Measurements from ENCODE around the gene TMEM120B. TPM values are rescaled to one million over a fixed set of nuclear protein-coding genes. Genes with fewer than 3 reads are reported as not detected.
A peak's percentile ranks its signal among the peaks of the same experiment; 100 is the strongest.

Gene TMEM120B
- total RNA-seq, 4 donors from 2014 or later, result 1.9 to 19.9 (median 4.5) TPM

DNA sequence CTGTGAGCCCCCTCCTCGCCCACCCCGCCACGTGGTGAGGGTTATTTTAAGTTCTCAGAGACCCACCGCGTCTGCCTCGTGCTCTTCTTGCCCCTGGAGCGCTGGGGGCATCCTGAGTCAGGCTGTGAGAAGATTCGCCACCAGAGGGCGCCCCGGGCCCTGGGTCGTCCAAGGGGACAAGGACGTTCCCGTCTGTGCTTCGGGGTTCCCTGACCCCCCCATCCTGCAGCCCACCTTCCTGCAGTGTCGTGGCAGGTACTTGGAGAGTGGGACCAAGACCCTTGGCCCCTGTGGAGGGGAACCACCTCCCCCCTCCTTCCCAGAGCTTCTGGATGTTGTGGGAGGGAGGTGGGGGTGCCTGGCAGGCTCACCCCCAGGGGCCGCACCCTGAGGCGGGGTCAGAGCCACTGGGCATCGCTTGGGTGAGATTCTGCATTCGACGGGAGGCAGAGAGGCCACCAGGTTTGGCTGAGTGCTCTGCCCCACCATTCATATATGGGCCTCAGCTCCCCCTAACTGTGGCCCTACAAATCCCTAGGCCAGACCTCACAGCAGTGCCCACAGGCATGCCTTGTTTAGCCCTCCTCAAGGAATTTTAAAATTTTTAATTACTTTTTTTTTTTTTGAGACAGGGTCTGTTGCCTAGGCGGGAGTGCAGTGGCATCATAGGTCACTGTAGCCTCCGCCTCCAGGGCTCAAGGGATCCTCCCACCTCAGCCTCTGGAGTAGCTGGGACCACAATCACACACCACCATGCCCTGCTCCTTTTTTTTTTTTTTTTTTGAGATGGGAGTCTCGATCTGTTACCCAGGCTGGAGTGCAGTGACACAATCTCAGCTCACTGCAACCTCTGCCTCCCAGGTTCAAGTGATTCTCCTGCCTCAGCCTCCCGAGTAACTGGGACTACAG, 63.9 kb downstream of the TMEM120B start:
- intact Hi-C loops (cut with DNase I; ENCODE audit: low total_unique reads) (no loop called here), in situ Hi-C loops (cut with MboI; ENCODE audit: low pct_ligation_motif_present in 1 of 4, low pct_unique_long_range_greater_than_20kb in 1 of 4, low sequenced_read_pairs in 3 of 4) (loop anchor here in 1 of 4 donors (10.0 kb wide), 1 partner anchor 72 kb away; no protein-coding TSS in a partner anchor)
- Histone ChIP-seq H3K36me3 (no peaks in the 10 kb centered on the region), H3K4me3 (no peak overlapping the region), H3K27me3 (no peaks in the 10 kb centered on the region), H3K27ac (peak overlapping the region in 1 of 4 donors; percentile 9), H3K4me1 (peaks cover 3 to 17% (median 7%) of the 10 kb centered on the region in 4 donors), H3K9me3 (no peaks in the 10 kb centered on the region)
- DNase-seq, result peak; percentile 89
- 34% methylated on average over 12 of the region's 24 CpGs; no CpG with 5 or more reads in 1 of the 2 donors for WGBS, 2 donors (ENCODE audit: low coverage in 1 of 2)
- TF ChIP-seq POLR2AphosphoS5 (IDR thresholded peaks at IDR 0.05) (no peak), EP300 (IDR thresholded peaks at IDR 0.05; ENCODE audit: low read depth) (no peak), POLR2A (IDR thresholded peaks at IDR 0.05) (no peak), CTCF (IDR thresholded peaks at IDR 0.05) (peak; percentile 90 to 94 (median 92))

DNA sequence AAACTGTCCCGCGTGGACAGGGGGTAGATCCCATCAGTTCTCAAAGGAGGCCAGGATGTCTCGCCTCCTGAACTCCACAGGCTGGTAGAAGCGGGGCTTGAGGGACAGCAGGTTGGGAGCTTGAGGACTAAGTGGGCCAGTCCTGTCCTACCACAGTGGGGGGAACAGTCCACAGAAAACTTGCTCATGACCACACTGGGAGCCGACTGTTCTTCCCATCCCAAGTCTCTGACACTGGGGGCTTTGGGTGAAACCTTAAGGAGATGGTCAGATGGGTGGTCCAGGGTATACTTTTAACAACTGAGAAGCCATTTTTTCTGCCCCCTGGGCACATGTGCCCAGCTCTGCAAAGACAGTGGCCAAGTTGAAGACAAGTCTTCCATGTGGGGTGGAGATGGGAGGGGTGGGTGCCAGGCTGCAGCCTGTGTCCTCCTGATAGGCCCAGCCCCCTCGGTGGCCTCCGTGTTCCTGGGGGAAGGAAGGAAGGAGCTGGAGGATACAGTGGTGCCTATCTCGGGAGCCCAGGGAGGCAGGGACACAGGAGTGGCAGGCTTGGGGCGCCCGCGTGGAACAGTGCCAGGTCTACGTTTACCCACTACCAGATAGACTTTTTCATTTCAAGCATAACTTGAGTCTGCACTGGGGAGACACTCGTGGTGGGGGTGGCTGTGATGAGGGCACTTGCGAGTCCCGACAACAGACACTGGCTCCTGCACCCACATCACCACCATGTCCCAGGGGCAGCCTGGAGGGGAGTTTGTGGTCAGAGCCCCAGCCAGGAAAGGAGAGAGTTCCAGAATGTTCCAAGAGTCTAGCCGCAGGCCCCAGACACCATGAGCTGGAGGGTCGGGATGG, 66.2 kb downstream of the TMEM120B start:
- Histone ChIP-seq H3K27me3 (no peaks in the 10 kb centered on the region), H3K27ac (no peak overlapping the region), H3K4me3 (no peak overlapping the region), H3K36me3 (no peaks in the 10 kb centered on the region), H3K4me1 (peaks cover 0 to 25% (median 11%) of the 10 kb centered on the region in 4 donors), H3K9me3 (no peaks in the 10 kb centered on the region)
- intact Hi-C loops (cut with DNase I; ENCODE audit: low total_unique reads) (no loop called here), in situ Hi-C loops (cut with MboI; ENCODE audit: low pct_ligation_motif_present in 1 of 4, low pct_unique_long_range_greater_than_20kb in 1 of 4, low sequenced_read_pairs in 3 of 4) (loop anchor here in 1 of 4 donors (10.0 kb wide), 1 partner anchor 74 kb away; no protein-coding TSS in a partner anchor)
- TF ChIP-seq EP300 (IDR thresholded peaks at IDR 0.05; ENCODE audit: low read depth), result no peak
- no peak for TF ChIP-seq POLR2AphosphoS5 (IDR thresholded peaks at IDR 0.05)
- TF ChIP-seq CTCF (IDR thresholded peaks at IDR 0.05), result no peak
- TF ChIP-seq POLR2A (IDR thresholded peaks at IDR 0.05), result no peak
- 81 to 92% methylated on average over 2 to 15 of the region's 17 CpGs for WGBS, 2 donors (ENCODE audit: low coverage in 1 of 2)
- no peak for DNase-seq

- no peak for TF ChIP-seq POLR2A (IDR thresholded peaks at IDR 0.05)
- no peak for TF ChIP-seq CTCF (IDR thresholded peaks at IDR 0.05)
- no peak for TF ChIP-seq POLR2AphosphoS5 (IDR thresholded peaks at IDR 0.05)
- TF ChIP-seq EP300 (IDR thresholded peaks at IDR 0.05; ENCODE audit: low read depth), result no peak
- Histone ChIP-seq H3K4me1 (peaks cover 0 to 30% (median 11%) of the 10 kb centered on the region in 4 donors), H3K36me3 (no peaks in the 10 kb centered on the region), H3K4me3 (no peak overlapping the region), H3K9me3 (no peaks in the 10 kb centered on the region), H3K27ac (no peak overlapping the region), H3K27me3 (no peaks in the 10 kb centered on the region)
- in situ Hi-C loops (cut with MboI; ENCODE audit: low pct_ligation_motif_present in 1 of 4, low pct_unique_long_range_greater_than_20kb in 1 of 4, low sequenced_read_pairs in 3 of 4) (loop anchor here in 1 of 4 donors (10.0 kb wide), 1 partner anchor 75 kb away; no protein-coding TSS in a partner anchor), intact Hi-C loops (cut with DNase I; ENCODE audit: low total_unique reads) (no loop called here)
- no peak for DNase-seq
- WGBS, 2 donors (ENCODE audit: low coverage in 1 of 2), result 96% methylated on average over 17 of the region's 17 CpGs; no CpG with 5 or more reads in 1 of the 2 donors
These were observed 66.9 kb downstream of the TMEM120B start for GRCh38 chr12:121779422-121779895.

Data from transverse colon (tissue), 4 donors.